VCaP (cell line): Measurements from ENCODE around the gene FFAR1.
"Not testable (repeated sequence)": the region's sequence is repeated elsewhere in the genome, so short reads cannot be mapped to it uniquely, and the experiment has no call there.

ENCODE experiments used
- H3K27ac ChIP-seq: fragments of 450-650 bp; 2 replicates; pipeline ENCODE4 v1.5.1; 2017
- CTCF ChIP-seq: fragments of 450-650 bp; conservative IDR thresholded peaks from 2 replicates; pipeline ENCODE4 v1.5.1; 2017; ENCODE audit warnings: mild to moderate bottlenecking, moderate library complexity

Gene FFAR1

GRCh38 chr19:35351411-35352176, 3.9 kb downstream of the FFAR1 start:
- no peak for TF ChIP-seq CTCF
- H3K27ac ChIP-seq = no peak overlapping the region

- H3K27ac ChIP-seq = no peak overlapping the region
- no peak for TF ChIP-seq CTCF
Observed at GRCh38 chr19:35352177-35352447, 4.4 kb downstream of the FFAR1 start.

GRCh38 chr19:35352448-35353304, 5.0 kb downstream of the FFAR1 start:
- H3K27ac ChIP-seq = no peak overlapping the region
- TF ChIP-seq CTCF = peak; percentile 89

DNA sequence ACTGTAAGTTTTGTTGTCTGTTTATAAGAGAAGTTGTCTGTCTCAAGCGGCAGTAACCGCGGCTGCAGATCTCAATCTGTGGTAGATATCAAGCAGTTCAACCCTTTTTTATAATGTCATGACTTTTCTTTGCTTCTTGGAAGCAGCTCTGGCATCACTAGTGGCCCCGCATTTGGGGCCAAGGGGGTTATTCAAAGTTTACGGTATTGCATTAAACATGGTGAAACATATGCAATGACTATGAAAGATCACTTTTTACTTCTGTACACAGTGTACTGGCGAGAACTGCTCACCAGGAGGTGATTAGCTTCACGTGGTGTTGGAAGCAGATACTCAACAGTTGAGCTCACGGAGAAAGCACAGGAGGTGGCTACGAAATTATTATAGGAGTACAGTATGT, 5.9 kb downstream of the FFAR1 start:
- TF ChIP-seq CTCF = peak; percentile 45; the same call in 1 of the 2 replicates
- H3K27ac ChIP-seq = no peak overlapping the region

- TF ChIP-seq CTCF = no peak
- H3K27ac ChIP-seq = no peak overlapping the region
Observed at GRCh38 chr19:35354898-35355297, 7.2 kb downstream of the FFAR1 start.

GRCh38 chr19:35355791-35356460, 8.2 kb downstream of the FFAR1 start:
- TF ChIP-seq CTCF = no peak
- no peak overlapping the region for H3K27ac ChIP-seq

- TF ChIP-seq CTCF = no peak
- H3K27ac ChIP-seq = no peak within 1 kb of the TSS
Observed at GRCh38 chr19:35357867-35358573, 10.3 kb downstream of the FFAR1 start, which contains the start of gene FFAR3. Gene FFAR3, plus strand, starts transcription at chr19:35358460. Its CDS starts 431 bp downstream, at chr19:35358891.

- H3K27ac ChIP-seq = not testable (repeated sequence)
Observed at GRCh38 chr19:35358834-35359233, 11.1 kb downstream of the FFAR1 start.

DNA sequence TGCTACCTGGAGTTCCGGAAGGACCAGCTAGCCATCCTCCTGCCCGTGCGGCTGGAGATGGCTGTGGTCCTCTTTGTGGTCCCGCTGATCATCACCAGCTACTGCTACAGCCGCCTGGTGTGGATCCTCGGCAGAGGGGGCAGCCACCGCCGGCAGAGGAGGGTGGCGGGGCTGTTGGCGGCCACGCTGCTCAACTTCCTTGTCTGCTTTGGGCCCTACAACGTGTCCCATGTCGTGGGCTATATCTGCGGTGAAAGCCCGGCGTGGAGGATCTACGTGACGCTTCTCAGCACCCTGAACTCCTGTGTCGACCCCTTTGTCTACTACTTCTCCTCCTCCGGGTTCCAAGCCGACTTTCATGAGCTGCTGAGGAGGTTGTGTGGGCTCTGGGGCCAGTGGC, 11.7 kb downstream of the FFAR1 start:
- H3K27ac ChIP-seq = not testable (repeated sequence)

DNA sequence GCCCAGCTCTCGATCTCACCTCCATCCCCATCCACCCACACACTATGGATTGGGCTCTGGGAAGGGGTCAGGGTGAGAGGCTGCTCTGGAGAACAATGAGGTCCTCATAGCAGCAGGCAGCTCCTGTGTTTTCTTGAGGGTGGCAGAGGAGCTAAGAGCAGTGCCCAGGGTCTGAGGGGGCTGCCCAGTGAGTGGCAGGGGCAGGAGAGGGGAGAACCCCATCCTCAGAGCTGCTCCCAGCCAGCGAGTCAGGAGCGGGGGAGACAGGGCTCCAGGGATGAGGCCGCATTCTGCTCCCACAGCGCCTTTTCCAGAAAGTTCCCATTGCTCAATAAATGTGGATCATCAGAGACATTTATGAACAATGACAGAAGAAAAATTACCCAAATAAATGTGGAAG, 12.4 kb downstream of the FFAR1 start:
- not testable (repeated sequence) for H3K27ac ChIP-seq
